Common myeloid progenitor, CD34-positive (primary cell): ENCODE measurements around the gene POU2F1.
A peak's percentile ranks its signal among the peaks of the same experiment; 100 is the strongest.

ENCODE experiments used
- CTCF ChIA-PET: fragments of 350-600 bp; sonication (Branson Sonifier 250); formaldehyde crosslinking; loops from one replicate; lab custom pipeline; 2021; ENCODE audit warnings: antibody characterized with exemption; lab: Charles Lee
- POLR2A ChIA-PET: fragments of 350-600 bp; sonication (Branson Sonifier 250); formaldehyde crosslinking; loops from one replicate; lab custom pipeline; 2021; ENCODE audit warnings: antibody characterized with exemption; lab: Charles Lee
- DNase-seq, 3 donors: peaks; one replicate each; pipeline versions ENCODE4 v3.0.0 to v3.0.0-alpha.2; 2013
- H3K27ac ChIP-seq, 2 experiments: 1 replicate in 1 of 2; 2 replicates in 1 of 2; pipeline ENCODE4 v1.7.0; 2013; ENCODE audit warnings: inconsistent platforms in 2 of 2, low read length in 2 of 2, mild to moderate bottlenecking in 2 of 2, low read depth in 1 of 2, moderate library complexity in 1 of 2; ENCODE audit not compliant: severe bottlenecking in 2 of 2, insufficient read depth in 1 of 2, poor library complexity in 1 of 2
- H3K27me3 ChIP-seq, 5 experiments: replicated peaks in 2 of 5; 1 replicate in 3 of 5; 2 replicates in 2 of 5; pipeline versions ENCODE4 v1.6.1 to v1.7.0; 2013; ENCODE audit warnings: low read length in 4 of 5, mild to moderate bottlenecking in 2 of 5, moderate library complexity in 2 of 5, inconsistent platforms in 1 of 5; ENCODE audit not compliant: insufficient read depth in 5 of 5, control insufficient read depth in 4 of 5
- H3K36me3 ChIP-seq, 4 experiments: 1 replicate in 2 of 4; 2 replicates in 2 of 4; pipeline versions ENCODE4 v1.6.1 to v1.7.0; 2013; ENCODE audit warnings: low read length in 3 of 4, control low read depth in 1 of 4, mild to moderate bottlenecking in 1 of 4; ENCODE audit not compliant: control insufficient read depth in 4 of 4, insufficient read depth in 4 of 4
- H3K4me1 ChIP-seq, 4 experiments: 1 replicate in 3 of 4; 2 replicates in 1 of 4; pipeline versions ENCODE4 v1.6.1 to v1.7.1; 2013; ENCODE audit warnings: low read length in 3 of 4, mild to moderate bottlenecking in 3 of 4, control low read depth in 1 of 4, inconsistent platforms in 1 of 4, moderate library complexity in 1 of 4; ENCODE audit not compliant: control insufficient read depth in 4 of 4, insufficient read depth in 4 of 4; ENCODE audit errors: control extremely low read depth in 1 of 4
- H3K4me3 ChIP-seq, 7 experiments: 1 replicate in 4 of 7; 2 replicates in 3 of 7; pipeline versions ENCODE4 v1.5.1 to v1.7.0; 2013; ENCODE audit warnings: mild to moderate bottlenecking in 7 of 7, low read length in 6 of 7, moderate library complexity in 6 of 7, inconsistent platforms in 2 of 7, low read depth in 2 of 7, control low read depth in 1 of 7; ENCODE audit not compliant: insufficient read depth in 4 of 7, control insufficient read depth in 1 of 7; ENCODE audit errors: extremely low read depth in 1 of 7
- H3K9me3 ChIP-seq, 5 experiments: 1 replicate in 4 of 5; 2 replicates in 1 of 5; pipeline versions ENCODE4 v1.6.1 to v1.7.1; 2013; ENCODE audit warnings: low read length in 4 of 5, mild to moderate bottlenecking in 2 of 5, inconsistent platforms in 1 of 5, low read depth in 1 of 5, moderate library complexity in 1 of 5; ENCODE audit not compliant: control insufficient read depth in 4 of 5, insufficient read depth in 2 of 5; ENCODE audit errors: control extremely low read depth in 1 of 5
- WGBS: methylation state at CpG from one replicate; pipeline ENCODE4 v1.1.5; 2013; ENCODE audit not compliant: insufficient coverage; 5-methylcytosine and 5-hydroxymethylcytosine counted together

The POU2F1 gene

GRCh38 chr1:167450843-167451242 is 230.2 kb downstream of the POU2F1 start:
- Histone ChIP-seq H3K27me3 (no peaks in the 10 kb centered on the region), H3K9me3 (no peaks in the 10 kb centered on the region), H3K27ac (no peak overlapping the region), H3K4me3 (no peak overlapping the region), H3K4me1 (peaks cover 12 to 37% (median 26%) of the 10 kb centered on the region in 4 experiments), H3K36me3 (no peaks in the 10 kb centered on the region)
- no peak for DNase-seq
- 100% methylated on average over 1 of the region's 5 CpGs for WGBS
- ChIA-PET POLR2A (interaction anchor here (0.6 kb wide), 1 partner anchor 92 kb away, joined by 6 read pairs; no protein-coding TSS in a partner anchor), CTCF (interaction anchor here (0.8 to 1.5 kb wide), 2 partner anchors 10 to 13 kb away, joined by 3 to 4 read pairs; no protein-coding TSS in a partner anchor)

- Histone ChIP-seq H3K4me1 (peaks cover 8 to 37% (median 27%) of the 10 kb centered on the region in 4 experiments), H3K27me3 (no peaks in the 10 kb centered on the region), H3K36me3 (no peaks in the 10 kb centered on the region), H3K4me3 (no peak overlapping the region), H3K27ac (no peak overlapping the region), H3K9me3 (no peaks in the 10 kb centered on the region)
- WGBS = 97% methylated on average over 6 of the region's 8 CpGs
- POLR2A ChIA-PET = no interaction called here
- no peak for DNase-seq
- CTCF ChIA-PET = interaction anchor here (4.2 kb wide), 1 partner anchor 10 kb away, joined by 28 read pairs; no protein-coding TSS in a partner anchor
Measured at GRCh38 chr1:167452483-167452882, 231.8 kb downstream of the POU2F1 start.

GRCh38 chr1:167453123-167453522 is 232.4 kb downstream of the POU2F1 start:
- 95% methylated on average over 5 of the region's 6 CpGs for WGBS
- Histone ChIP-seq H3K4me3 (no peak overlapping the region), H3K4me1 (peaks cover 6 to 32% (median 21%) of the 10 kb centered on the region in 4 experiments), H3K9me3 (no peaks in the 10 kb centered on the region), H3K27me3 (no peaks in the 10 kb centered on the region), H3K36me3 (no peaks in the 10 kb centered on the region), H3K27ac (no peak overlapping the region)
- POLR2A ChIA-PET = no interaction called here
- CTCF ChIA-PET = interaction anchor here (2.2 to 4.2 kb wide), 2 partner anchors 11 to 65 kb away, joined by 4 to 28 read pairs; partner anchors contain the start of gene CD247
- no peak for DNase-seq

- POLR2A ChIA-PET = no interaction called here
- no peaks in the 10 kb centered on the region for H3K36me3 ChIP-seq
- CTCF ChIA-PET = interaction anchor here (0.7 to 4.2 kb wide), 10 partner anchors 7 to 395 kb away, joined by 3 to 28 read pairs (median 4); partner anchors contain the start of gene CD247
- H3K27me3 ChIP-seq = no peaks in the 10 kb centered on the region
- H3K27ac ChIP-seq = peak overlapping the region; percentile 61 to 82
- H3K4me3 ChIP-seq = peak overlapping the region; percentile 58 to 92 (median 78)
- peaks cover 3 to 29% (median 17%) of the 10 kb centered on the region in 4 experiments for H3K4me1 ChIP-seq
- WGBS = 3% methylated on average over 11 of the region's 19 CpGs
- DNase-seq = peak in 2 of 3 donors; percentile 41 to 50
- H3K9me3 ChIP-seq = no peaks in the 10 kb centered on the region
Measured at GRCh38 chr1:167454304-167454893, 233.7 kb downstream of the POU2F1 start.

- Histone ChIP-seq H3K27me3 (no peaks in the 10 kb centered on the region), H3K27ac (peak overlapping the region; percentile 61 to 82), H3K9me3 (no peaks in the 10 kb centered on the region), H3K36me3 (no peaks in the 10 kb centered on the region), H3K4me3 (peak overlapping the region; percentile 58 to 92 (median 78)), H3K4me1 (peaks cover 3 to 29% (median 17%) of the 10 kb centered on the region in 4 experiments)
- ChIA-PET POLR2A (interaction anchor here (1.3 kb wide), 1 partner anchor 15 kb away, joined by 5 read pairs; no protein-coding TSS in a partner anchor), CTCF (interaction anchor here (0.7 to 4.2 kb wide), 10 partner anchors 8 to 396 kb away, joined by 3 to 28 read pairs (median 4); partner anchors contain the start of gene CD247)
- peak; percentile 82 to 94 (median 91) for DNase-seq
- WGBS = under 1% methylated on average over 78 of the region's 85 CpGs
Measured at GRCh38 chr1:167454894-167455785, 234.5 kb downstream of the POU2F1 start.

GRCh38 chr1:167455786-167456446 is 235.2 kb downstream of the POU2F1 start:
- Histone ChIP-seq H3K36me3 (no peaks in the 10 kb centered on the region), H3K4me1 (peaks cover 3 to 27% (median 17%) of the 10 kb centered on the region in 4 experiments), H3K9me3 (no peaks in the 10 kb centered on the region), H3K4me3 (peak overlapping the region; percentile 30 to 92 (median 78)), H3K27ac (peak overlapping the region; percentile 25 to 82), H3K27me3 (no peaks in the 10 kb centered on the region)
- CTCF ChIA-PET = interaction anchor here (0.9 to 4.2 kb wide), 8 partner anchors 9 to 547 kb away, joined by 3 to 28 read pairs (median 6); no protein-coding TSS in a partner anchor
- under 1% methylated on average over 17 of the region's 23 CpGs for WGBS
- POLR2A ChIA-PET = interaction anchor here (0.6 to 1.3 kb wide), 3 partner anchors 16 to 387 kb away, joined by 3 to 5 read pairs (median 3); no protein-coding TSS in a partner anchor
- DNase-seq = peak in 2 of 3 donors; percentile 43 to 73
